DMS153 (cell line): ENCODE results near the gene CDK13.
"Not testable (repeated sequence)": the region's sequence is repeated elsewhere in the genome, so short reads cannot be mapped to it uniquely, and the experiment has no call there.

Experiments
- DNase-seq: peaks from one replicate; lab custom pipeline; 2025; lab: John Stamatoyannopoulos, UW

Gene CDK13

DNA sequence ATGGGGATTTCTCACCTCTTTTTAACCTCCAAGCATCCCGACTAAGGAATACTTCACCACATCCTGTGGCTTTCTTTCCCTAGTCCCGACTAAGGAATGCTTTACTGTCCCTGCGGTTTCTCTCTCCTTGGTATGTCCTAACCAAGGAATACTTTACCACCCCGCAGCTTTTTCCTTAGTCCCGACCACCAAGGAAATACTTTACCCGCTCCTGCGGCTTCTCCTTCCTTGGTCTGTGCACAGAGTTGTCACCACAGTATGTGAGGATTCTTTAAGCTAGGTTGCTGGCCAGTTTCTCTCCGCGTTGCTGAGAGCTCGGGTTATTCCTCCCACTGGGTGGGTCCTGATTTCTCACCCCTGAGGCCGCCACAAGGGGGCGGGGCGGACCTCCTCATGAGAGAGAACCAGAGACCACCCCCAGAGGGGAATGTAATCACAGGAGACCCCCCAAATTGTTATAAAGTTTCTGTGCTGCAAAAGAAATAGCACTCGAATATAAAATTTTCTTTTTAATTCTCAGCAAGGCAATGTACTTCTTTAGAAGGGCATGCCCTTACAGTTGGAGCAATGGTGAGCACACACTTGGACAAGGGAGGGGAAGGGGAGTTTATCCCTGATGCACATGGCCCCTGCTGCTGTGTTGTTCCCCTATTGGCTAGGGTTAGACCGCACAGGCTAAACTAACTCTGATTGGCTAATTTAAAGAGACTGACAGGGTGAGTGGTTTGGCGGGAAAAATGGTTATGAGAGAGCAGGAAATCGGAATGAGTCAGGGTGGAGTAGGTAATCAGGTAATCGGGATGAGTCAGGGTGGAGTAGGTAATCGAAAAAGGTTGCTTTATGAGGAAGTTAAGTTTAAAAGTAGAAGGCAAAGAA, 197.6 kb downstream of the CDK13 start:
- no peak for DNase-seq

DNA sequence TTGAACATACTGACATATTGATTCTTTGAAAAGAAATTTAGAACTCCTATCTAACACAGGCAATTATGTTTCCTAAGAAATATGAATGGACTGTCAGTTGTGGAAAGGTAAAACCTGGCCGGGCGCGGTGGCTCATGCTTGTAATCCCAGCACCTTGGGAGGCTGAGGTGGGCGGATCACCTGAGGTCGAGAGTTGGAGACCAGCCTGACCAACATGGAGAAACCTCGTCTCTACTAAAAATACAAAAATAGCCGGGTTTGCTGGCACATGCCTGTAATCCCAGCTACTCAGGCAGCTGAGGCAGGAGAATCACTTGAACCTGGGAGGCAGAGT, 198.2 kb downstream of the CDK13 start:
- not testable (repeated sequence) for DNase-seq

DNA sequence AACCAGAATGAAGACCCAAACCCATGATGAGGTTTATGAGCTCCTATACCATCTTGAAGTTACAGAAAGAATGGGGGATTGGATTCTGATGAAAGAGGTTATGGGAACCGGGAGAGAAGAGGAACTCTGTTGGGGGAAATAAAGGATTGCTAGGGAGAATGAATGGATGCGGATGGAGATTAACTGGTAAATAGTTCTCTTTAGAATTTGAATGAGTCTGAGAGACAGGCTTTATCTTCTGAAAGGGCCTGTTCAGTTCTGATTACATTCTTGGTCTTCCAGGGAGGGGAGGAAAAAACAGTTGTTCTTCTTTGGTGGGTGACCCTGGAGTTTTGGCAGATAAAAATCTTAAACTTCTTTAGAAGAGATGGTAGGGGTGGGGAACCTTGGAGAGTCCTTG, 198.6 kb downstream of the CDK13 start:
- DNase-seq: no peak
